ENCODE results near the gene CXCL6.

CXCL6 gene

DNA sequence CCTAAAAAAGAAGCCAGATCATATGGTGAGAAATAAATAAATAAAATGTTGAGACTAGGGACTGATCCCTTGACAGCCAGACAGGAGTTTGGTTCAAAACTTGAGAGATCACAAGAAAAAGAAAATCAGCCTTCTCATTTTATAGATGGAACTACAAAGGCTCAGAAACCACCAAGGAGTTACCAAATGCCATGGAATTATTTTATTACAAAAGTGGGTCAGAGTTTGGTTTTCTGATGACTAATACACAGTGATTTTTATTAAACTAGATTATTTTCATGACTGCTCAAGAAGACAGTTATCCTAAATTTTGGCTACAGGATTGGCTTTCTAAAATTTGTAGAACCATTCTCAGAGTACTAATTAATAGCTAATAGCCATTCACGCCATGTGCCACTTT lies 38.9 kb downstream of the CXCL6 start:
- no peak for DNase-seq
- no peak overlapping the region for H3K27ac Mint-ChIP-seq
- no peak overlapping the region for H3K4me3 Mint-ChIP-seq
- H3K27me3 Mint-ChIP-seq (ENCODE audit: low read depth, poor library complexity) = peaks cover 28% of the 10 kb centered on the region
- TF ChIP-seq, protein P1, sequence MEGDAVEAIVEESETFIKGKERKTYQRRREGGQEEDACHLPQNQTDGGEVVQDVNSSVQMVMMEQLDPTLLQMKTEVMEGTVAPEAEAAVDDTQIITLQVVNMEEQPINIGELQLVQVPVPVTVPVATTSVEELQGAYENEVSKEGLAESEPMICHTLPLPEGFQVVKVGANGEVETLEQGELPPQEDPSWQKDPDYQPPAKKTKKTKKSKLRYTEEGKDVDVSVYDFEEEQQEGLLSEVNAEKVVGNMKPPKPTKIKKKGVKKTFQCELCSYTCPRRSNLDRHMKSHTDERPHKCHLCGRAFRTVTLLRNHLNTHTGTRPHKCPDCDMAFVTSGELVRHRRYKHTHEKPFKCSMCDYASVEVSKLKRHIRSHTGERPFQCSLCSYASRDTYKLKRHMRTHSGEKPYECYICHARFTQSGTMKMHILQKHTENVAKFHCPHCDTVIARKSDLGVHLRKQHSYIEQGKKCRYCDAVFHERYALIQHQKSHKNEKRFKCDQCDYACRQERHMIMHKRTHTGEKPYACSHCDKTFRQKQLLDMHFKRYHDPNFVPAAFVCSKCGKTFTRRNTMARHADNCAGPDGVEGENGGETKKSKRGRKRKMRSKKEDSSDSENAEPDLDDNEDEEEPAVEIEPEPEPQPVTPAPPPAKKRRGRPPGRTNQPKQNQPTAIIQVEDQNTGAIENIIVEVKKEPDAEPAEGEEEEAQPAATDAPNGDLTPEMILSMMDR (IDR thresholded peaks at IDR 0.05) = no peak
- H3K9me3 Mint-ChIP-seq = no peaks in the 10 kb centered on the region
- H3K4me1 Mint-ChIP-seq = no peaks in the 10 kb centered on the region
- H3K36me3 Mint-ChIP-seq (ENCODE audit: low read depth) = no peaks in the 10 kb centered on the region

DNA sequence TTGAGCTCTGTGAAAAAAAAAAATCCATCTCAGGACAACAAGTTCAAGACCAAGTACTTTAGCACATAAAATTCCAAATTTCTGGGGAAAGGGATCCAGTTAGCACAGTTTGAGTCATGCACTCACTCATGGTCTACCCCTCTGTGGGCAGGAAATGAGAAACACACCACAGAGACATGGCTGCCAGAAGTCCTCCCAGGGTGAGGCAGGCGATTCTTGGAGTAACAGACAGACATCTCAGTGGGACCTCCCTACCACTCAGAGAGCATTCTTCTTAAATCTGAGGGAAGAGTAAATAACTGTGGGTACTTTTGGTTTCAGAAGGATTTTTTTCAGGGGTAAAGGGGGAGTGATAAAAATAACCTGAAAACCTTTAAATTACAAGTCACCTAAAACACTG lies 46.8 kb downstream of the CXCL6 start:
- no peak for DNase-seq
- H3K27ac Mint-ChIP-seq = no peak overlapping the region
- no peaks in the 10 kb centered on the region for H3K9me3 Mint-ChIP-seq
- no peaks in the 10 kb centered on the region for H3K36me3 Mint-ChIP-seq (ENCODE audit: low read depth)
- no peak overlapping the region for H3K4me3 Mint-ChIP-seq
- H3K4me1 Mint-ChIP-seq = no peaks in the 10 kb centered on the region
- peaks cover 11% of the 10 kb centered on the region for H3K27me3 Mint-ChIP-seq (ENCODE audit: low read depth, poor library complexity)
- TF ChIP-seq, protein P1 (IDR thresholded peaks at IDR 0.05) = no peak

DNA sequence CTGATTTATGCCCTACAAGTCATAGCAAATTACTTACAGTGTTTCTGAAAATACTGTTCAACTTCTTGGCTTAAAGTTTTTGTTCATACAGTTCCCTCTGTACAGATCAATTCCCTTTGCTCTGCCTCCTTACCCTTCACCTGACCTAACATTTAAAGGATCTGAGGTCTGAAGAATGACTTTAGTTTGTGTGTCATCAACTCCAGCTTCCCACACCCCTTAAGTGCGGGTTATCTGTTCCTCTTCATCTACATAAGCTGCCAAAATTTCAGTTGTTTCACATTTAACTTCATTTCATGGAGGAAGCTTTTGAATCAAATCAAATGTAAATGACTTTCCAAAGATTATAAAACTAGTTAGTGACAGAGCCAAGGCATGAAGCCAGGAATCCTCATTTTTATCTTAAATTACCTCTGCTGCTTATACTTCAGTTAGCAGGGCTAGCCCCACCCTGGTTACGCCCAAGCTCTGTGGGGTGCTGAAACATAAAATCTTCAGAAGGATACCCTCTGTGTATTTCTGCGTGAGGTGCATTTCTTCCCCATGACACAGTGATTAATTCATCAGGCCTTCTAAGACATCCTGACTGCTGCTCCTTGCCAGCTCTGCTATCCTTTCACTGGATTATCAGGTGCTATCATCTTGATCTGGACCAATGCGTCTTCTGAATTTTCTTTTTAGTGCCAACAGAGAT lies 49.2 kb downstream of the CXCL6 start:
- TF ChIP-seq, protein P1 (IDR thresholded peaks at IDR 0.05) = no peak
- H3K4me3 Mint-ChIP-seq = no peak overlapping the region
- peaks cover 5% of the 10 kb centered on the region for H3K27me3 Mint-ChIP-seq (ENCODE audit: low read depth, poor library complexity)
- H3K27ac Mint-ChIP-seq = no peak overlapping the region
- H3K9me3 Mint-ChIP-seq = no peaks in the 10 kb centered on the region
- no peaks in the 10 kb centered on the region for H3K36me3 Mint-ChIP-seq (ENCODE audit: low read depth)
- no peak for DNase-seq
- H3K4me1 Mint-ChIP-seq = no peaks in the 10 kb centered on the region
